ENCODE data around the gene SAE1. TPM values are rescaled to one million over a fixed set of nuclear protein-coding genes. Genes with fewer than 3 reads are reported as not detected.
A peak's percentile ranks its signal among the peaks of the same experiment; 100 is the strongest.

Gene SAE1
- total RNA-seq, 4 donors from 2014 or later: 22.4 to 51.9 (median 44.7) TPM

GRCh38 chr19:47200530-47200929, 69.9 kb downstream of the SAE1 start:
- Histone ChIP-seq H3K36me3 (peaks cover 53% of the 10 kb centered on the region), H3K27ac (no peak overlapping the region), H3K4me3 (no peak overlapping the region), H3K4me1 (no peaks in the 10 kb centered on the region), H3K9me3 (no peaks in the 10 kb centered on the region), H3K27me3 (no peaks in the 10 kb centered on the region)
- TF ChIP-seq POLR2A (IDR thresholded peaks at IDR 0.05) (no peak), EP300 (IDR thresholded peaks at IDR 0.05) (no peak), POLR2AphosphoS5 (IDR thresholded peaks at IDR 0.05) (no peak)
- TF ChIP-seq, protein P1, sequence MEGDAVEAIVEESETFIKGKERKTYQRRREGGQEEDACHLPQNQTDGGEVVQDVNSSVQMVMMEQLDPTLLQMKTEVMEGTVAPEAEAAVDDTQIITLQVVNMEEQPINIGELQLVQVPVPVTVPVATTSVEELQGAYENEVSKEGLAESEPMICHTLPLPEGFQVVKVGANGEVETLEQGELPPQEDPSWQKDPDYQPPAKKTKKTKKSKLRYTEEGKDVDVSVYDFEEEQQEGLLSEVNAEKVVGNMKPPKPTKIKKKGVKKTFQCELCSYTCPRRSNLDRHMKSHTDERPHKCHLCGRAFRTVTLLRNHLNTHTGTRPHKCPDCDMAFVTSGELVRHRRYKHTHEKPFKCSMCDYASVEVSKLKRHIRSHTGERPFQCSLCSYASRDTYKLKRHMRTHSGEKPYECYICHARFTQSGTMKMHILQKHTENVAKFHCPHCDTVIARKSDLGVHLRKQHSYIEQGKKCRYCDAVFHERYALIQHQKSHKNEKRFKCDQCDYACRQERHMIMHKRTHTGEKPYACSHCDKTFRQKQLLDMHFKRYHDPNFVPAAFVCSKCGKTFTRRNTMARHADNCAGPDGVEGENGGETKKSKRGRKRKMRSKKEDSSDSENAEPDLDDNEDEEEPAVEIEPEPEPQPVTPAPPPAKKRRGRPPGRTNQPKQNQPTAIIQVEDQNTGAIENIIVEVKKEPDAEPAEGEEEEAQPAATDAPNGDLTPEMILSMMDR (IDR thresholded peaks at IDR 0.05): no peak
- 70% methylated on average over 3 of the region's 3 CpGs for WGBS
- DNase-seq (ENCODE audit: low spot score in 2 of 2): no peak

DNA sequence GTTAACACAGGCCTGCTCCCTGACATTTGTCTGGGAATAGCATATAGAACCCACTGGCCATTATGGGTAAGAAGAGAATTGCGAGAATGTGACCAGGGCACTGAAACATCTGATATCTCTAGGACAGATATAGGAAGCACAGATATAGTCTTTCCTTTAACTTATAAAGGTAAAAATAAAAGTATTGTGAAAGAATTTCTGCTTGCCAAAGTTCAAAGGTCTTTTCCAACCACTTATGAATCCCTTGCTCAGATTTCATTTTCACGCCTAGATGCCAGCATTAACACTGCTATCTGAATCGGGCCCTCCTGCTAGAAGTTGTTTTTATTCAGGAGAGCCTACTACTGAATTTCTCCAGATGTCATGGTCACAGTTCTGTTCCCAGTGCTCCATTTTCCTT, 72.6 kb downstream of the SAE1 start:
- no peaks in the 10 kb centered on the region for H3K27me3 ChIP-seq
- WGBS: 88% methylated on average over 3 of the region's 3 CpGs
- no peaks in the 10 kb centered on the region for H3K4me1 ChIP-seq
- H3K4me3 ChIP-seq: no peak overlapping the region
- H3K36me3 ChIP-seq: peaks cover 60% of the 10 kb centered on the region
- no peak for DNase-seq (ENCODE audit: low spot score in 2 of 2)
- no peak overlapping the region for H3K27ac ChIP-seq
- no peaks in the 10 kb centered on the region for H3K9me3 ChIP-seq
- TF ChIP-seq, protein P1 (IDR thresholded peaks at IDR 0.05): no peak
- TF ChIP-seq POLR2A (IDR thresholded peaks at IDR 0.05) (no peak), POLR2AphosphoS5 (IDR thresholded peaks at IDR 0.05) (no peak), EP300 (IDR thresholded peaks at IDR 0.05) (no peak)

- 75% methylated on average over 10 of the region's 13 CpGs for WGBS
- DNase-seq (ENCODE audit: low spot score in 2 of 2): no peak
- Histone ChIP-seq H3K4me1 (peaks cover 7% of the 10 kb centered on the region), H3K27me3 (no peaks in the 10 kb centered on the region), H3K27ac (no peak overlapping the region), H3K36me3 (peaks cover 51% of the 10 kb centered on the region), H3K9me3 (no peaks in the 10 kb centered on the region), H3K4me3 (no peak overlapping the region)
- TF ChIP-seq EP300 (IDR thresholded peaks at IDR 0.05) (no peak), POLR2A (IDR thresholded peaks at IDR 0.05) (no peak), POLR2AphosphoS5 (IDR thresholded peaks at IDR 0.05) (no peak)
- TF ChIP-seq, protein P1 (IDR thresholded peaks at IDR 0.05): no peak
Observed at GRCh38 chr19:47209319-47210179, 78.9 kb downstream of the SAE1 start.

- Histone ChIP-seq H3K4me1 (peaks cover 7% of the 10 kb centered on the region), H3K27me3 (no peaks in the 10 kb centered on the region), H3K27ac (no peak overlapping the region), H3K36me3 (peaks cover 45% of the 10 kb centered on the region), H3K9me3 (no peaks in the 10 kb centered on the region), H3K4me3 (no peak overlapping the region)
- TF ChIP-seq POLR2AphosphoS5 (IDR thresholded peaks at IDR 0.05): no peak
- TF ChIP-seq EP300 (IDR thresholded peaks at IDR 0.05): no peak
- TF ChIP-seq, protein P1 (IDR thresholded peaks at IDR 0.05): no peak
- no peak for TF ChIP-seq POLR2A (IDR thresholded peaks at IDR 0.05)
- DNase-seq (ENCODE audit: low spot score in 2 of 2): no peak
Observed at GRCh38 chr19:47210180-47210490, 79.5 kb downstream of the SAE1 start.

DNA sequence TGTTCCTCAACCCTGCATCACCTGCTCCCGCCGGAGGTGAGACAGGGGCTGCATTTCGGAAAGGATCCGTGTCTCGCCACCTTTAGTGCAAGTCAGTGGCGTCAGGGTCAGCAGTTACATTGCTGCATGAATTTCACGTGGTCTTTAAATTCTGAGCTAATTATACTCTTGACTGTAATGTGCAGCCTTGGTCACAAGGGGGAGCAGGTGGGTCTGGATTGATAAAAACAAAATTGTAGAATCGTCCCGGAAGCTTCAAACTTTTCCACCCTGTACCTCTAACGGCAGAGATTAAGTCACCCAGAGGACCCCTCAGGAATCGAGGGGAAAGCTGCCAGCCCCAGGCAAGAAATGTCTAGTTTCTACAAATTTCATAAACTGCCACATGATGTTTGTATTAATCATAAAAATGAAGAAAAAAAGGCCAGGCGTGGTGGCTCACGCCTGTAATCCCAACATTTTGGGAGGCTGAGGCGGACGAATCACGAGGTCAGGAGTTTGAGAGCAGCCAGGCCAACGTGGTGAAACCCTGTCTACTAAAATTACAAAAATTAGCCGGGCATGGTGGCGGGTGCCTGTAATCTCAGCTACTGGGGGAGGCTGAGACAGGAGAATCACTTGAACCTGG, 80.2 kb downstream of the SAE1 start:
- TF ChIP-seq POLR2A (IDR thresholded peaks at IDR 0.05) (no peak), EP300 (IDR thresholded peaks at IDR 0.05) (no peak), POLR2AphosphoS5 (IDR thresholded peaks at IDR 0.05) (no peak)
- TF ChIP-seq, protein P1 (IDR thresholded peaks at IDR 0.05): peak; percentile 78 to 86
- no peaks in the 10 kb centered on the region for H3K9me3 ChIP-seq
- H3K4me1 ChIP-seq: peaks cover 7% of the 10 kb centered on the region
- H3K36me3 ChIP-seq: peaks cover 38% of the 10 kb centered on the region
- peak; percentile 89 to 93 for DNase-seq (ENCODE audit: low spot score in 2 of 2)
- H3K4me3 ChIP-seq: no peak overlapping the region
- H3K27me3 ChIP-seq: no peaks in the 10 kb centered on the region
- no peak overlapping the region for H3K27ac ChIP-seq
- 33% methylated on average over 19 of the region's 19 CpGs for WGBS
